ENCODE measurements around the gene SPOCD1. TPM values are rescaled to one million over a fixed set of nuclear protein-coding genes. Genes with fewer than 3 reads are reported as not detected.
A peak's percentile ranks its signal among the peaks of the same experiment; 100 is the strongest.

The SPOCD1 gene
- total and polyA plus RNA-seq, 9 donors: 0.13 to 0.75 (median 0.51) TPM

DNA sequence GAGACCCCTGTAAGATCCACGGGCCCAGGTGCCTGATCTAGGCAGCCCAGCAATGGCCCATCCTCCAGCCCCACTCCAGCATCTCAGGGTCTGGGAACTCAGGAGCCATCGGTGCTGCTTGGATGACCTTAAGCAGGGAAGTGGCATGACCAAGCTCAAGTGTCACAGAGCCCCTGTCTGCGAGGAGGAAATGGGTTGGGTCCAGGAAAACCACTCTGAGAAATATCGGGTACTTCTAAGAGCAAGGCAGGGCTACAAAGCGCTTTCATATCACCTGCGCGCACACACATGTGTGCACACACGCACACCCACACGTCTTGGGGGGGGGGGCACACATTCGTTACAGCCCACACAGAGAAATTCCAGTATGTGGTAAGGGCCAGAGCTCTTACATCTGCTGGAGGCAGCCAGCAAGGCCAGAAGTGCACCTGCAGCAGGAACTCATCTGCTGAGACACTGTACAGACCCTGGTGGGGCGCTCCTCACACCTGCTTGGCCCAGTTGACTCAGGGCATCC, 32.6 kb upstream of the SPOCD1 start:
- no peak overlapping the region for H3K27ac ChIP-seq (ENCODE audit: low read length)
- DNase-seq: no peak
- H3K9me3 ChIP-seq (replicated peaks; ENCODE audit: control insufficient read depth, low read depth, low read length): no peaks in the 10 kb centered on the region
- 91% methylated on average over 8 of the region's 11 CpGs for WGBS (ENCODE audit: insufficient coverage)
- no peak overlapping the region for H3K4me3 ChIP-seq (ENCODE audit: low read length)
- peaks cover 2% of the 10 kb centered on the region for H3K4me1 ChIP-seq (ENCODE audit: control insufficient read depth, insufficient read depth, low read length)
- no peaks in the 10 kb centered on the region for H3K36me3 ChIP-seq (ENCODE audit: control insufficient read depth, insufficient read depth, low read length)
- H3K27me3 ChIP-seq (ENCODE audit: control insufficient read depth, insufficient read depth, low read length): no peaks in the 10 kb centered on the region

DNA sequence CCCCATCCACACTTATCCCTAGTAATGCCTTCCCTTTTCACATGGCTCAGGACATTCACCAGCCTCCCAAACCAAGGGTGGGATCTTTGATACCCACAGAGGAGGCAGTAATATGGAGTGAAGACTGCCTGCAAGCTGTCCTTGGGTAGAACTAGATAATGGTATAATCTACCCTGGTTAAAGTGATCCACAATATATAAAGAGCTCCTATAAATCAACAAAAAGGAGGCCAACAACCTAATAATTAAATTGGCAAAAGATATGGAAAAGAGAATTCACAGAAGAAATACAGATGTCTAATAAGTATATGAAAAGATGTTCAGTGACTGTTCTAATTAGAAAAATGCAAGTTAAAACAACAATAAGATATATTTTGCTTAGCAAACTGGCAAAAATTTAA, 30.7 kb upstream of the SPOCD1 start:
- Histone ChIP-seq H3K4me1 (ENCODE audit: control insufficient read depth, insufficient read depth, low read length) (peaks cover 9% of the 10 kb centered on the region), H3K4me3 (ENCODE audit: low read length) (no peak overlapping the region), H3K36me3 (ENCODE audit: control insufficient read depth, insufficient read depth, low read length) (no peaks in the 10 kb centered on the region), H3K27me3 (ENCODE audit: control insufficient read depth, insufficient read depth, low read length) (no peaks in the 10 kb centered on the region), H3K9me3 (replicated peaks; ENCODE audit: control insufficient read depth, low read depth, low read length) (no peaks in the 10 kb centered on the region), H3K27ac (ENCODE audit: low read length) (no peak overlapping the region)
- no peak for DNase-seq

DNA sequence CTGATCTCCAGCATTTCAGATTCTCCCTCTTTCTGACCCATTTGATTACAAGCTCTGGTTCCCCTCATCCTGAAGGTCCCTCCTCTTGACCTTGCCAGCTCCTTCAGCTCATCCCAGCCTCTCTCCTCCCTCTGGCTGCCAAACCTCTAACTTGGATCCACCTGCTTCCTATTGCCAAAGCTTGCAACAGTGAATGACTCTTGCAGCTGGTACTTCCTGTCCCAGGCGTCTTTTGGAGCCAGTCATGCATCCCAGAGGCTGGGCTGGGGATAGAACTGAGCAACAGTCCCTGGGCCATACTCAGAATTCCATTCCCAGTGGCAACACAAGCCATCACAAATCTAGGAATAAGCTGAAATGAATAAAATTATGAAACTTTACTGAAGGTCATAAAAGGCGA, 27.7 kb upstream of the SPOCD1 start:
- H3K4me1 ChIP-seq (ENCODE audit: control insufficient read depth, insufficient read depth, low read length): peaks cover 9% of the 10 kb centered on the region
- no peak overlapping the region for H3K4me3 ChIP-seq (ENCODE audit: low read length)
- 0% methylated on average over 1 of the region's 2 CpGs for WGBS (ENCODE audit: insufficient coverage)
- no peak overlapping the region for H3K27ac ChIP-seq (ENCODE audit: low read length)
- no peaks in the 10 kb centered on the region for H3K36me3 ChIP-seq (ENCODE audit: control insufficient read depth, insufficient read depth, low read length)
- no peaks in the 10 kb centered on the region for H3K27me3 ChIP-seq (ENCODE audit: control insufficient read depth, insufficient read depth, low read length)
- peak; percentile 58 for DNase-seq
- H3K9me3 ChIP-seq (replicated peaks; ENCODE audit: control insufficient read depth, low read depth, low read length): no peaks in the 10 kb centered on the region

DNA sequence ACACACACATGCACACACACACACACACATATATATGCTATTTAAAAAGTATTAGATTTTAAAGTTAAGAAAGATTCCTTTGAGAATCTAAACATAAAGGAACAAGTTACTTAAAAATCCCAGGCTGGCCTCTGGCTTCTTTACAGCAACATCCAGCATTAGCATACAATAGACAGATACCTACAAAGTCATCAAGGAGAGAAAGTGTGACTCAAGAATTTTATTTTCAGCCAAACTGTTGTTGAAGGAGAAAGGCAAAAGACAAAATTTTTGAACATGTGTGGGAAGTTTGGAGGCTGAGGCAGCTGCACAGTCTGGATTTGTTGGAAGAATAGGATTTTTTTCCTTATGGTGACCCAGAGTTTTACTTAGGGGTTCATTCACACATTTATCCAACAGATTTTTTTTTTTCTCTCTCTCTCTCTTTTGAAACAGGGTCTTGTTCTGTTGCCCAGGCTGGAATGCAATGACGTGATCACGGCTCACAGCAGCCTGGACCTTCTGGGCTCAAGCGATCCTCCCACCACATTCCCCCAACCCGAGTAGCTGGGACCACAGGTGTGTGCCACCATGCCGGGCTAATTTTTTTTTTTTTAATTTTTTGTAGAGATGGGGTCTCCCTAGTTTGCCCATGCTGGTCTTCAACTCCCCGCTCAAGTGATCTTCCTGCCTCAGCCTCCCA, 24.0 kb upstream of the SPOCD1 start:
- no peak for DNase-seq
- H3K27me3 ChIP-seq (ENCODE audit: control insufficient read depth, insufficient read depth, low read length): peaks cover 3% of the 10 kb centered on the region
- H3K27ac ChIP-seq (ENCODE audit: low read length): no peak overlapping the region
- WGBS (ENCODE audit: insufficient coverage): 90% methylated on average over 5 of the region's 6 CpGs
- peaks cover 9% of the 10 kb centered on the region for H3K4me1 ChIP-seq (ENCODE audit: control insufficient read depth, insufficient read depth, low read length)
- H3K4me3 ChIP-seq (ENCODE audit: low read length): no peak overlapping the region
- H3K36me3 ChIP-seq (ENCODE audit: control insufficient read depth, insufficient read depth, low read length): no peaks in the 10 kb centered on the region
- no peaks in the 10 kb centered on the region for H3K9me3 ChIP-seq (replicated peaks; ENCODE audit: control insufficient read depth, low read depth, low read length)

DNA sequence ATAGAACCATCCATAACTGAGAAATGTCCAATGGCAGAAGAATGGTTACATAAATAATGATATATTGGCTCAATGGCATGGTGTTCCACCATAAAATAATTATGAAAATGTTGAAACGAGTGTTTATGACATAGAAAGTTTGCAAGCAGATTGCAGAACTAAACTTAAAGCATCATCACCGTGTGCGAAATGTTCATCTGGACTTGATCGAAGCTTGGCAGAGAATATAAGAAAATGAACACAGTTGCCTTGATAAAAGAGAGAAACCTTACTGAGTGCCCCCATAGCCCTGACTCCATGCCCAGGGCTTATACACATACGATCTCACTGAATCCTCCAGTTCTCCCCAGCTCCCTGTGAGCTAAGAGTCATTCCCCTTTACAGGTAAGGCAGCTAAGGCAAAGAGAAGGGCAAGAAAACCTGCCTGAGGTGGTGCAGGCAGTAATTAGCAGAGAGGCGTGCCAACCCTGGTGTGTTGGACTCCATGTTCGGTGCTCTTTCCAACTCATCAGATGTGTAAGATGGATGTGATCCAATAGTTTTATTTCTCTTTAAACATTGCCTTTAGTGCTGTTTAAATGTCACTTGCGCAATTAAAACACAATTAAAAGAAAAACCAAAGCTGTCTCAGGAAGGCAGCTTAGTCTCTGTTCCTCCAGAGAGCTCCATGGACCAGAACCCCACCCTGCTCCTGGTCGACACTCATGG, 21.8 kb upstream of the SPOCD1 start:
- no peaks in the 10 kb centered on the region for H3K9me3 ChIP-seq (replicated peaks; ENCODE audit: control insufficient read depth, low read depth, low read length)
- peaks cover 2% of the 10 kb centered on the region for H3K4me1 ChIP-seq (ENCODE audit: control insufficient read depth, insufficient read depth, low read length)
- DNase-seq: no peak
- no peak overlapping the region for H3K4me3 ChIP-seq (ENCODE audit: low read length)
- H3K36me3 ChIP-seq (ENCODE audit: control insufficient read depth, insufficient read depth, low read length): no peaks in the 10 kb centered on the region
- H3K27ac ChIP-seq (ENCODE audit: low read length): no peak overlapping the region
- peaks cover 3% of the 10 kb centered on the region for H3K27me3 ChIP-seq (ENCODE audit: control insufficient read depth, insufficient read depth, low read length)
- WGBS (ENCODE audit: insufficient coverage): 79% methylated on average over 2 of the region's 9 CpGs

DNA sequence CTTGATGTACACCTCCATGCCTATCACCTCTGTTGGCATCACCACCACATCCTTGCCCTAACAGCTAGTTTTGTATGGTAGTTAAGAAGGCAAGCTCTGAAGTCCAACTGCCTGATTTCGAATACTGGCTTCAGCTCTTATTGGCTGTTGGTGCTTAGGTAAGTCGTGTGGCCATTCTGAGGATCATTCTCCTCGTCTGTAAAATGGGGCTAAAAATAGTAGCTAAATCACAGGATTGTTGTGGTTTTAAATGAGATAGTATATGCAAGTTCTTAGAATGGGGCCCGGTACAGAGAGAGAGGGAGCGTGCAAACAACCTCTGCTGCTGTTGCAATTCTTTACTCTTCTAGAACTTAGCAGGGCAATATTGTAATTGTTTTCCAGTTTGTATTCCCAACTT, 20.8 kb upstream of the SPOCD1 start:
- Histone ChIP-seq H3K4me1 (ENCODE audit: control insufficient read depth, insufficient read depth, low read length) (no peaks in the 10 kb centered on the region), H3K27ac (ENCODE audit: low read length) (no peak overlapping the region), H3K36me3 (ENCODE audit: control insufficient read depth, insufficient read depth, low read length) (no peaks in the 10 kb centered on the region), H3K27me3 (ENCODE audit: control insufficient read depth, insufficient read depth, low read length) (peaks cover 3% of the 10 kb centered on the region), H3K9me3 (replicated peaks; ENCODE audit: control insufficient read depth, low read depth, low read length) (no peaks in the 10 kb centered on the region), H3K4me3 (ENCODE audit: low read length) (no peak overlapping the region)
- no peak for DNase-seq
- 77% methylated on average over 3 of the region's 5 CpGs for WGBS (ENCODE audit: insufficient coverage)

DNA sequence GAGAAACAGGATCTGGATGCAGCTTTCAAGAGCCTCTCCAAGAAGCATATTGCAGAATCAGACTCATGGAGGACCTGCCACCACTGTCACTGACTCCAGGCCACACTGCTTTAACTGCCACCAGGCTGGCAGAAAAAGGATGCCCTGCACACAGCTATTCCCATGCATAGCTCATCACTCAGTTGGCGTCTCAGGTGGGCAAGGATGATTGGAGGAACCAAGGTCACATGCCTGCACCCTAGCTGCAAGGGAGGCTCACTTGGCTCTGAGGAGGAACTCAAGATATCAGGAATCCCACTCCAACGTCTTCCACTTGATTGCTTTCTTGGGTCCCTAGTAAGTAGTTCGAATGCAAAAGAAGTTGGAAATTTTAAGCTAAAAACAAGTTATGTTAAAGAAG, 19.6 kb upstream of the SPOCD1 start:
- WGBS (ENCODE audit: insufficient coverage): 20% methylated on average over 1 of the region's 3 CpGs

DNA sequence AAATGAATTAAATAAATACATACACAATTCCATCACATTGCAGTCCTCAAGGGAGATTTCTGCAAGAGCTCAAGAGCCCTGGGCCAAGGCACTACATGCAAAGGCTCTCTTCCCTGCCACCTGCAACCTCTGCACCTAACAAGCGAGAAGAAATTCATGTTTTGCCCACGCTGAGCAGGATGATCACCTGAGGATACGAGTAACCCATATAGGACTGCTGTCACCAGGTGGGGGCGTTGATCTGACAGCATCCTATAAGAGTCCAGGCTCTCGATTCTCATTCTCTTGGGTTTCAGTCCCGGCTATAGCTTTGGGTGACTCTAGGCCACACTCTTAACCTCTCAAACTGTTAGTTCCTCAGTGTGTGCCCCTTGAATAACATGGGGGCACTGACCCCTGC, 18.7 kb upstream of the SPOCD1 start:
- WGBS (ENCODE audit: insufficient coverage): 85% methylated on average over 6 of the region's 6 CpGs
- peaks cover 3% of the 10 kb centered on the region for H3K27me3 ChIP-seq (ENCODE audit: control insufficient read depth, insufficient read depth, low read length)
- no peaks in the 10 kb centered on the region for H3K9me3 ChIP-seq (replicated peaks; ENCODE audit: control insufficient read depth, low read depth, low read length)
- no peak for DNase-seq
- no peaks in the 10 kb centered on the region for H3K36me3 ChIP-seq (ENCODE audit: control insufficient read depth, insufficient read depth, low read length)
- H3K4me3 ChIP-seq (ENCODE audit: low read length): no peak overlapping the region
- no peak overlapping the region for H3K27ac ChIP-seq (ENCODE audit: low read length)
- H3K4me1 ChIP-seq (ENCODE audit: control insufficient read depth, insufficient read depth, low read length): no peaks in the 10 kb centered on the region

More for the DNA sequence above, 19.6 kb upstream of the SPOCD1 start:
- H3K4me1 ChIP-seq (ENCODE audit: control insufficient read depth, insufficient read depth, low read length): no peaks in the 10 kb centered on the region
- H3K4me3 ChIP-seq (ENCODE audit: low read length): no peak overlapping the region
- H3K27me3 ChIP-seq (ENCODE audit: control insufficient read depth, insufficient read depth, low read length): peaks cover 3% of the 10 kb centered on the region
- no peaks in the 10 kb centered on the region for H3K36me3 ChIP-seq (ENCODE audit: control insufficient read depth, insufficient read depth, low read length)
- no peak overlapping the region for H3K27ac ChIP-seq (ENCODE audit: low read length)
- DNase-seq: no peak
- no peaks in the 10 kb centered on the region for H3K9me3 ChIP-seq (replicated peaks; ENCODE audit: control insufficient read depth, low read depth, low read length)

DNA sequence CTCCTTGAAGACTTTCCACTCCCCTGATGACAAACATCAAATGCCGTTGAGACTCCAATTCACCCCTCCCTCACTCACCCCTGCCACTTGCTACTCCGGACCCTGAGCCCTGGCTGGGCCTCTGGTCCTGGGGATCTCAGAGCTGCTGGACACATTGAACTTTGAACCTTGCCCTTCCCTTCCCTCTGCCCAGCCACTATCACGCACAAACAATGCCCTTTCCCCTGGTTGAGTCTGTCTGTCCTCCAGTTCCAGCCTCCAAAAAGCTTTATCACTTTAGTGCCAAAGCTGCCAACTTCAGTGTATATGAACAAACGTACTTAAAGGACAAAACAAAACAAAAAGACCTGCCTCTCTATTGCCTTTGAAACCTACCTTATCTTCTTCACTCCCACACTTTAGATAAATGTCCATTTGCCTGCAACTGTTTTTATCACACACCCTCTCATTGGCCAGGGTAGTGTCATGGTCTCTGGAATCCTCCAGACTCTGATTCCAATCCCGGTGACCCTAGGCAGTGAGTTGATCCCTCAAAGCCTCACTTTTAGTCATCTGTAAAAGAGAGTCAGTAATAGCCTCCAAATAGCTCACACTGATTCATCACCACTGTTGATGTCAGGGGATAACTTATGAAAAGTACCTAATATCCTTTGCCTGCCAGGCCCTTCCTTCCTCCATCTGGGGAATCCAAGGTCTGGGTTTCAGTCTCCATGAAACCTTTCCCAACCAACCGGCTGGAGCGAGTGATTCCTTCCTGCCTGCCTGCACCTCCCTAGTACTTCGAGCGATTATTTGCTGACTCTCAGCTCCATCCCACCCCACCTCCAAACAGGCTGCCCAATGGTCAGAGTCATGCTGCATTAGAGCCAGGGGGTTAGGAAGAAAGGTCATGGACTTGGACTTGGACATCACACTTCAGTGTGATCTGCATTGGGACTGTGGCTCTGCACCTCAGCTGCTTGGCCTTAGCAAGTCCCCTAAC, 15.9 kb upstream of the SPOCD1 start:
- peaks cover 3% of the 10 kb centered on the region for H3K27me3 ChIP-seq (ENCODE audit: control insufficient read depth, insufficient read depth, low read length)
- H3K4me3 ChIP-seq (ENCODE audit: low read length): no peak overlapping the region
- H3K27ac ChIP-seq (ENCODE audit: low read length): no peak overlapping the region
- WGBS (ENCODE audit: insufficient coverage): 73% methylated on average over 4 of the region's 9 CpGs
- no peak for DNase-seq
- H3K36me3 ChIP-seq (ENCODE audit: control insufficient read depth, insufficient read depth, low read length): no peaks in the 10 kb centered on the region
- no peaks in the 10 kb centered on the region for H3K4me1 ChIP-seq (ENCODE audit: control insufficient read depth, insufficient read depth, low read length)
- H3K9me3 ChIP-seq (replicated peaks; ENCODE audit: control insufficient read depth, low read depth, low read length): no peaks in the 10 kb centered on the region

DNA sequence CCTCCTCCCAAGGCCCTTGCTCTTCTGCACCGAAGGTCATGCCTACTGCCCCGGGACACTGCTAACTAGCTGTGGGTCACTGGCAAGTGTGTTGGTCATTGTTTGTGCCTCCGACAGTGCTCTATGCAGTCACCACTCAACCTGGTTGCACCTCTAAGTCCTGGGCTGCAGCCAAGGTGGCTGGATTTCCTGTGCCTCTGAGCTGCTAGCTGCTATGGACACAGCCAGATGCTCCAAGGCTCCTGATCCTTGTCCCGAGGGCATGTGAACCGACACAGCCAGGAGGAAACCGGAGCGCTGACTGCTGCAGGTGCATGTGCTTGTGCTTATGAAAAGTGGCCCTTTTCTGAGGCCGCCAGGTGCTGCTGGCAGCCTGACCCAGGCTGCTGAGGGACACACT, 14.7 kb upstream of the SPOCD1 start:
- Histone ChIP-seq H3K4me1 (ENCODE audit: control insufficient read depth, insufficient read depth, low read length) (no peaks in the 10 kb centered on the region), H3K27ac (ENCODE audit: low read length) (no peak overlapping the region), H3K27me3 (ENCODE audit: control insufficient read depth, insufficient read depth, low read length) (peaks cover 3% of the 10 kb centered on the region), H3K9me3 (replicated peaks; ENCODE audit: control insufficient read depth, low read depth, low read length) (no peaks in the 10 kb centered on the region), H3K36me3 (ENCODE audit: control insufficient read depth, insufficient read depth, low read length) (no peaks in the 10 kb centered on the region), H3K4me3 (ENCODE audit: low read length) (no peak overlapping the region)
- DNase-seq: no peak
- 59% methylated on average over 8 of the region's 8 CpGs for WGBS (ENCODE audit: insufficient coverage)

Data from muscle of leg (tissue), 11 donors.